H9 (cell line): ENCODE measurements around the gene UGT1A3. TPM values are rescaled to one million over a fixed set of nuclear protein-coding genes. Genes with fewer than 3 reads are reported as not detected.

Experiments used
- DNase-seq: peaks from one replicate; pipeline ENCODE4 v3.0.0-alpha.2; 2017
- H2AFZ ChIP-seq: one replicate; pipeline ENCODE4 v1.6.1; 2013; ENCODE audit warnings: mild to moderate bottlenecking, low read length, control low read depth, moderate library complexity
- H2AK5ac ChIP-seq: 2 replicates; pipeline ENCODE4 v1.6.1; 2013; ENCODE audit warnings: low read length, control low read depth, mixed read lengths; ENCODE audit not compliant: insufficient read length
- H2BK120ac ChIP-seq: one replicate; pipeline ENCODE4 v1.6.1; 2013; ENCODE audit warnings: low read depth, mild to moderate bottlenecking, low read length, control low read depth, inconsistent platforms; ENCODE audit not compliant: poor library complexity, severe bottlenecking
- H2BK12ac ChIP-seq: 2 replicates; pipeline ENCODE4 v1.6.1; 2013; ENCODE audit warnings: low read length, control low read depth, mixed read lengths, low read depth; ENCODE audit not compliant: insufficient read length
- H2BK15ac ChIP-seq: 2 replicates; pipeline ENCODE4 v1.6.1; 2013; ENCODE audit warnings: low read depth, low read length, control low read depth
- H2BK20ac ChIP-seq: one replicate; pipeline ENCODE4 v1.6.1; 2013; ENCODE audit warnings: low read depth, mild to moderate bottlenecking, low read length, control low read depth, inconsistent platforms; ENCODE audit not compliant: poor library complexity, severe bottlenecking
- H2BK5ac ChIP-seq: 2 replicates; pipeline ENCODE4 v1.6.1; 2013; ENCODE audit warnings: low read length, control low read depth, mixed read lengths; ENCODE audit not compliant: insufficient read length
- H3K14ac ChIP-seq: 2 replicates; pipeline ENCODE4 v1.6.1; 2013; ENCODE audit warnings: low read length, control low read depth; ENCODE audit not compliant: insufficient read depth
- H3K18ac ChIP-seq: 2 replicates; pipeline ENCODE4 v1.6.1; 2013; ENCODE audit warnings: low read depth, mild to moderate bottlenecking, mixed read lengths, low read length, control low read depth; ENCODE audit not compliant: insufficient read length
- H3K23ac ChIP-seq: 2 replicates; pipeline ENCODE4 v1.6.1; 2013; ENCODE audit warnings: low read length, control low read depth, mixed read lengths, low read depth; ENCODE audit not compliant: insufficient read length
- H3K23me2 ChIP-seq: 2 replicates; pipeline ENCODE4 v1.6.1; 2013; ENCODE audit warnings: low read depth, mild to moderate bottlenecking, mixed read lengths, low read length, control low read depth; ENCODE audit not compliant: insufficient read length, poor library complexity, severe bottlenecking
- H3K27ac ChIP-seq: 2 replicates; pipeline ENCODE4 v1.5.1; 2013; ENCODE audit warnings: low read length, control low read depth, mixed read lengths, low read depth; ENCODE audit not compliant: insufficient read length
- H3K27me3 ChIP-seq: 2 replicates; pipeline ENCODE4 v1.6.1; 2013; ENCODE audit warnings: low read length, control low read depth, inconsistent platforms; ENCODE audit not compliant: insufficient read depth
- H3K4ac ChIP-seq: 2 replicates; pipeline ENCODE4 v1.6.1; 2013; ENCODE audit warnings: low read depth, mild to moderate bottlenecking, control low read depth, inconsistent platforms, low read length, moderate library complexity
- H3K4me1 ChIP-seq: 2 replicates; pipeline ENCODE4 v1.6.1; 2013; ENCODE audit warnings: low read length, control low read depth, inconsistent platforms; ENCODE audit not compliant: insufficient read depth
- H3K4me2 ChIP-seq: 2 replicates; pipeline ENCODE4 v1.6.1; 2013; ENCODE audit warnings: low read length, control low read depth, mixed read lengths; ENCODE audit not compliant: insufficient read length, insufficient read depth
- H3K56ac ChIP-seq: 2 replicates; pipeline ENCODE4 v1.6.1; 2013; ENCODE audit warnings: low read depth, mild to moderate bottlenecking, mixed read lengths, low read length, control low read depth; ENCODE audit not compliant: insufficient read length
- H3K79me1 ChIP-seq: 2 replicates; pipeline ENCODE4 v1.6.1; 2013; ENCODE audit warnings: low read depth, mild to moderate bottlenecking, moderate library complexity, low read length, control low read depth, inconsistent platforms; ENCODE audit not compliant: insufficient read depth, poor library complexity, severe bottlenecking
- H3K79me2 ChIP-seq: 2 replicates; pipeline ENCODE4 v1.6.1; 2013; ENCODE audit warnings: low read length, control low read depth, inconsistent platforms; ENCODE audit not compliant: insufficient read depth
- H3K9ac ChIP-seq: 2 replicates; pipeline ENCODE4 v1.6.1; 2013; ENCODE audit warnings: low read length, control low read depth, mixed read lengths; ENCODE audit not compliant: insufficient read length; ENCODE audit errors: extremely low read depth
- H3K9me3 ChIP-seq: one replicate; pipeline ENCODE4 v1.6.1; 2013; ENCODE audit warnings: low read depth, low read length, inconsistent platforms; ENCODE audit not compliant: control insufficient read depth
- H3T11ph ChIP-seq: one replicate; pipeline ENCODE4 v1.6.1; 2013; ENCODE audit warnings: mild to moderate bottlenecking, low read length, control low read depth, inconsistent platforms
- H4K20me1 ChIP-seq: one replicate; pipeline ENCODE4 v1.6.1; 2013; ENCODE audit not compliant: control insufficient read depth, insufficient read length, insufficient read depth
- H4K5ac ChIP-seq: 2 replicates; pipeline ENCODE4 v1.6.1; 2013; ENCODE audit warnings: low read depth, mild to moderate bottlenecking, mixed read lengths, low read length, control low read depth; ENCODE audit not compliant: insufficient read length
- H4K8ac ChIP-seq: replicated peaks from 2 replicates; pipeline ENCODE4 v1.6.1; 2013; ENCODE audit warnings: low read length, control low read depth, mixed read lengths, low read depth; ENCODE audit not compliant: insufficient read length
- H4K91ac ChIP-seq: 2 replicates; pipeline ENCODE4 v1.6.1; 2013; ENCODE audit warnings: low read depth, mild to moderate bottlenecking, moderate library complexity, mixed read lengths, low read length, control low read depth; ENCODE audit not compliant: insufficient read length
- H3K27ac Mint-ChIP-seq, 3 experiments: 2 replicates in 2 of 3; 3 replicates in 1 of 3; pipeline ENCODE4 v1.8.0; 2020 to 2021; ENCODE audit warnings: mixed read lengths in 3 of 3, mild to moderate bottlenecking in 1 of 3, moderate library complexity in 1 of 3
- H3K27me3 Mint-ChIP-seq: 2 replicates; pipeline ENCODE4 v1.8.0; 2021; ENCODE audit warnings: low read depth, mild to moderate bottlenecking, moderate library complexity, mixed read lengths
- H3K36me3 Mint-ChIP-seq, 3 experiments: 2 replicates in 2 of 3; 3 replicates in 1 of 3; pipeline ENCODE4 v1.8.0; 2020 to 2021; ENCODE audit warnings: low read depth in 3 of 3, mixed read lengths in 3 of 3; ENCODE audit not compliant: insufficient read depth in 1 of 3
- H3K4me1 Mint-ChIP-seq, 2 experiments: 2 replicates each; pipeline ENCODE4 v1.8.0; 2020; ENCODE audit warnings: mixed read lengths in 2 of 2
- H3K4me3 Mint-ChIP-seq, 2 experiments: 2 replicates in 1 of 2; 3 replicates in 1 of 2; pipeline ENCODE4 v1.8.0; 2020 to 2021; ENCODE audit warnings: mild to moderate bottlenecking in 2 of 2, mixed read lengths in 2 of 2, moderate library complexity in 1 of 2
- H3K9me3 Mint-ChIP-seq, 2 experiments: 2 replicates in 1 of 2; 3 replicates in 1 of 2; pipeline ENCODE4 v1.8.0; 2020; ENCODE audit warnings: mild to moderate bottlenecking in 2 of 2, mixed read lengths in 2 of 2, moderate library complexity in 1 of 2
- WGBS: extraction: QIAGEN DNeasy Blood & Tissue Kit; methylation state at CpG from one replicate; pipeline ENCODE4 v1.1.7; 2013; ENCODE audit warnings: missing lambda C conversion rate, low lambda C conversion rate, mixed read lengths; ENCODE audit not compliant: insufficient read length; ENCODE audit errors: extremely low coverage; 5-methylcytosine and 5-hydroxymethylcytosine counted together
- long read RNA-seq: library from polyadenylated mRNA; unstranded; transcript quantifications from one replicate; pipeline ENCODE4 v2.0.0, GENCODE V29; 2020
- total RNA-seq: library from RNA; stranded (reverse); gene quantifications from 2 replicates; pipeline ENCODE4 v1.2.1, GENCODE V29; 2021
- TF ChIP-seq, protein P1 (sequence below): fragments of 200-600 bp; sonication (generic); conservative IDR thresholded peaks from 3 replicates; pipeline ENCODE4 v1.8.0; 2021; ENCODE audit warnings: antibody characterized with exemption, mild to moderate bottlenecking

The UGT1A3 gene
- not detected in 2 replicates for total RNA-seq
- long read RNA-seq, result 0 reads

DNA sequence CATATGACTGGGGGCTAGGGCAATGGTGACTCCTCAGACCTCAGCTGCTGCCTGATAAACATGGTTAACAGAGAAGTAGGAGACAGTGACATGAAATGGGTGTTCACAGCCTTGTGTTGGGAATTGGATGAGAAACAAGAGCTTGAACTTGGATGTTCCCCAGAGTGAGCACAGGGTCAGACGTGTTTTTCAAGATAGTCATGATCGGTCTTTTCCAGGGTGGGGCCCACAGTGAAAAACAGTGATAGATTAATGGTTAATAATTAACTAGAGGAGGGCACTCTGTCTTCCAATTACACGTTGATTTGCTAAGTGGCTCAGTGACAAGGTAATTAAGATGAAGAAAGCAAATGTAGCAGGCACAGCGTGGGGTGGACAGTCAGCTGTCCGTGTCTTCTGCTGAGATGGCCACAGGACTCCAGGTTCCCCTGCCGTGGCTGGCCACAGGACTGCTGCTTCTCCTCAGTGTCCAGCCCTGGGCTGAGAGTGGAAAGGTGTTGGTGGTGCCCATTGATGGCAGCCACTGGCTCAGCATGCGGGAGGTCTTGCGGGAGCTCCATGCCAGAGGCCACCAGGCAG, at the start of gene UGT1A3:
Gene UGT1A3 (plus strand): TSS at position 320 of the 579 bp plus-strand sequence. CDS start 85 bp downstream, at position 405.
- Histone ChIP-seq H2BK5ac (no peak within 1 kb of the TSS), H2AFZ (no peak within 1 kb of the TSS), H3K4me2 (no peak within 1 kb of the TSS), H3K27me3 (no peaks in the 10 kb centered on the region), H3K56ac (no peak within 1 kb of the TSS), H3K9me3 (no peaks in the 10 kb centered on the region), H3K4me1 (no peaks in the 10 kb centered on the region), H3K23me2 (no peaks in the 10 kb centered on the region), H3K23ac (no peak within 1 kb of the TSS), H4K20me1 (no peaks in the 10 kb centered on the region), H3K79me1 (no peaks in the 10 kb centered on the region), H2AK5ac (no peak within 1 kb of the TSS), H2BK20ac (no peak within 1 kb of the TSS), H3K9ac (no peak within 1 kb of the TSS), H4K8ac (no peak within 1 kb of the TSS), H2BK12ac (no peak within 1 kb of the TSS), H2BK15ac (no peak within 1 kb of the TSS), H3T11ph (no peak within 1 kb of the TSS), H3K4ac (no peak within 1 kb of the TSS), H3K14ac (no peak within 1 kb of the TSS), H2BK120ac (no peak within 1 kb of the TSS), H3K79me2 (no peaks in the 10 kb centered on the region), H3K27ac (no peak within 1 kb of the TSS), H4K91ac (no peak within 1 kb of the TSS), H3K18ac (no peak within 1 kb of the TSS), H4K5ac (no peak within 1 kb of the TSS)
- WGBS, result no CpG with 5 or more reads among the region's 8 CpGs
- Mint-ChIP-seq H3K27me3 (peaks cover 31% of the 10 kb centered on the region), H3K36me3 (peaks cover 0 to 2% (median 0%) of the 10 kb centered on the region in 3 experiments; a peak in 3 of 7 replicates), H3K4me3 (no peak within 1 kb of the TSS), H3K9me3 (peaks cover 15 to 40% of the 10 kb centered on the region in 2 experiments), H3K4me1 (no peaks in the 10 kb centered on the region), H3K27ac (no peak within 1 kb of the TSS)
- no peak for DNase-seq
- TF ChIP-seq, protein P1, sequence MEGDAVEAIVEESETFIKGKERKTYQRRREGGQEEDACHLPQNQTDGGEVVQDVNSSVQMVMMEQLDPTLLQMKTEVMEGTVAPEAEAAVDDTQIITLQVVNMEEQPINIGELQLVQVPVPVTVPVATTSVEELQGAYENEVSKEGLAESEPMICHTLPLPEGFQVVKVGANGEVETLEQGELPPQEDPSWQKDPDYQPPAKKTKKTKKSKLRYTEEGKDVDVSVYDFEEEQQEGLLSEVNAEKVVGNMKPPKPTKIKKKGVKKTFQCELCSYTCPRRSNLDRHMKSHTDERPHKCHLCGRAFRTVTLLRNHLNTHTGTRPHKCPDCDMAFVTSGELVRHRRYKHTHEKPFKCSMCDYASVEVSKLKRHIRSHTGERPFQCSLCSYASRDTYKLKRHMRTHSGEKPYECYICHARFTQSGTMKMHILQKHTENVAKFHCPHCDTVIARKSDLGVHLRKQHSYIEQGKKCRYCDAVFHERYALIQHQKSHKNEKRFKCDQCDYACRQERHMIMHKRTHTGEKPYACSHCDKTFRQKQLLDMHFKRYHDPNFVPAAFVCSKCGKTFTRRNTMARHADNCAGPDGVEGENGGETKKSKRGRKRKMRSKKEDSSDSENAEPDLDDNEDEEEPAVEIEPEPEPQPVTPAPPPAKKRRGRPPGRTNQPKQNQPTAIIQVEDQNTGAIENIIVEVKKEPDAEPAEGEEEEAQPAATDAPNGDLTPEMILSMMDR, result no peak
